Activated T-helper 2 cell treated with anti-CD3 and anti-CD28 coated beads, Interferon-gamma antibody, Interleukin-2, Interleukin-4, amounts not matched to agents 10 μg/mL and 5 μg/mL and 100 μg/mL, durations not matched to agents 14 hours and 24 hours and 36 hours (primary cell): ENCODE data around the gene HTR6. TPM values are rescaled to one million over a fixed set of nuclear protein-coding genes. Genes with fewer than 3 reads are reported as not detected.

Experiments used
- DNase-seq: peaks from one replicate; pipeline ENCODE4 v3.0.0; 2021; ENCODE audit warnings: low spot score
- H3K27ac Mint-ChIP-seq: one replicate; pipeline ENCODE4 v1.8.0; 2021; ENCODE audit warnings: mixed read lengths
- H3K27me3 Mint-ChIP-seq: one replicate; pipeline ENCODE4 v1.8.0; 2021; ENCODE audit warnings: low read depth, mixed read lengths
- H3K36me3 Mint-ChIP-seq: one replicate; pipeline ENCODE4 v1.8.0; 2021; ENCODE audit warnings: low read depth, mixed read lengths
- H3K4me1 Mint-ChIP-seq: one replicate; pipeline ENCODE4 v1.8.0; 2021; ENCODE audit warnings: low read depth, mixed read lengths
- H3K4me3 Mint-ChIP-seq: one replicate; pipeline ENCODE4 v1.8.0; 2021; ENCODE audit warnings: low read depth, mild to moderate bottlenecking, moderate library complexity, mixed read lengths
- H3K9me3 Mint-ChIP-seq: one replicate; pipeline ENCODE4 v1.8.0; 2021; ENCODE audit warnings: mixed read lengths
- intact Hi-C: fragments of 100-400 bp; cut with micrococcal nuclease; formaldehyde crosslinking; loops from one replicate; pipeline ENCODE4 v1.15.1; 2023
- total RNA-seq: library from RNA; stranded (reverse); gene quantifications from 2 replicates; pipeline ENCODE4 v1.2.3, GENCODE V29; 2022

HTR6 gene
- total RNA-seq, 1 donor from 2014 or later, result not detected

DNA sequence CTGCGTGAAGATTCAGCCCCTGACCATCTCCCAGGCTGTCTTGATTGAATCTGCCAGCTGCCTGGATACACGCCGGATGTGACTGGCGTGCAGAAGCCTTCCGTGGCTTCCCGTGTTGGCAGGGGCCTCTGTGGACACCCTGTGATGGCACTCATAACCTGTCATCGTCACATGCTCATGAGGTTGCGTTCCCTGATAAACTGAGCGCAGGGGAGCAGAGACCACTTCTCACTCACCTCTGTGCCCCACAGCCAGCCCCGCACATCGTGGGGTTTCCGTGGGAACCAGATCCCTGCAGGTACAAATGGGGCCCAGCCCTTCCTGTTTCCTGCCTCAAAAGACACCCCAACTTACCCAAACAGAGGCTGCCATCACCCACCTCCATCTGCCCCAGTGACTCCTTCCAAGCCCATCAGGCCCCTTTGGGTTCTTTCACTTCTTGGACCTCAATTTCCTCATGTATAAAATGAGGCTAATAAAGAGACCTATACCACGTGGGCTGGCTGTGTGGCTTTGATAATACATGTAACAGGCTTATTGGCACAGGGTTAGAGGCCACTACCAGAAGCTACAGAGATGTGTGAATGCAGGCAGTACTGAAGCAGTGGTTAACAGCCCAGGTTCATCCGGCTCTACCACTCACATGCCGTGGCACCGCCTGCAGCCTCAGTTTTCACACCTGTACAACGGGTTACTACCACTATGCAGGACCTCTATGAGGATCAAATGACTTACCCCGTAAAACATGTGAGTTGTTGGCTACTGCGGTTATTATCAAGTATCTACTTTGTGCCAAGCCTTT, 23.6 kb downstream of the HTR6 start:
- intact Hi-C loops, result no loop called here
- Mint-ChIP-seq H3K36me3 (peaks cover 22% of the 10 kb centered on the region), H3K27me3 (no peaks in the 10 kb centered on the region), H3K4me3 (no peak overlapping the region), H3K9me3 (peaks cover 4% of the 10 kb centered on the region), H3K4me1 (no peaks in the 10 kb centered on the region), H3K27ac (no peak overlapping the region)
- DNase-seq, result no peak

DNA sequence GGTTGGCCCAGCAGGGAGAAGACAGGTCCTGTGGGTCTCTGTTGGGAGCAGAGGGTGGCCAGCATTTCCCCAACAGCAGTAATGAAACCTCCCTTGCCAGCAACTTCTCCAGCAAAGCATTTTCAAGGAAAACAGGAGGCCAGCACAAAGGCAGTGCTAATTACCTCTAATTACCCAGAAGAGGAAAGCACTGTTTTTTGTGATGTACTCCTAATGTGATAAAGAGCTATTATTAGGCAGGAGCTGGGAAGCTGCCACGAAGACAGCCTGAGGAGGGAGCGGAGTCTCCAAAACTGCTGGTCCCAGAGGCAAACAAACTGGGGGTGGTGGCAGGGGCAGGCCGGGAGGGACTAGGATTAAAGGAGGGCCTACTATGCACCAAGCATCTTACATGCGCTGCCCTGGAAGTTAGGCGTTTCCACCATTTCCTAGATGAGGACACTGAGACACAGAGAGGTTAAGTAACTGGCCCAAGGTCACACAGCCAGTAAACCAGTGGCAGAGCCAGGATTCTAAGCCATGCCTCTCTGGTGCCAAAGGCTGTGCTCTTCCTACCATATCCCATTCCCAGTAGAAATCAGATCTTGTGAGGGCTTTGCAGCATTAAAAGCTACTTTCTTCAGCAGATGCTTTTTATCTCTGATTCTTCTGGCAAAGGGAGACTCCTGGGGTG, 24.5 kb downstream of the HTR6 start:
- H3K36me3 Mint-ChIP-seq, result peaks cover 22% of the 10 kb centered on the region
- no peak overlapping the region for H3K27ac Mint-ChIP-seq

DNA sequence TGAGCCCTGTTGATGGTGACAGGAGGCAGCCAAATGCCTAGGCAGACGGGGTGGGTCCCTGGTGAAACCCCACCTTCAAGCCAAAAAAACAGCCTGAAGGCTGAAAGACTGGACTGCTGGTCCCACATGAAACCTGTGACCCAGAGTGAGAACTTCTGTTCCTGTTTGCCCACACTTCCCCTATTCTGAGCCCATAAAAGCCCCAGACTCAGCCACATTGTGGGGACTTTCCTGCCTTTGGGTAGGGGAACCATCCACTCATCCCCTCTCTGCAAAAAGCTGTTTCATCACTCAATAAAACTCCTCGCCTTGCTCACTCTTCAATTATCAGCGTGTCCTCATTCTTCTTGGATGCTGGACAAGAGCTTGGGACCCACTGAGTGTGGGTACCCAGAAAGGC, 25.2 kb downstream of the HTR6 start:
- Mint-ChIP-seq H3K4me1 (no peaks in the 10 kb centered on the region), H3K9me3 (peaks cover 4% of the 10 kb centered on the region), H3K27ac (no peak overlapping the region), H3K36me3 (peaks cover 22% of the 10 kb centered on the region), H3K27me3 (no peaks in the 10 kb centered on the region), H3K4me3 (no peak overlapping the region)
- no peak for DNase-seq
- intact Hi-C loops, result no loop called here

More for the DNA sequence above, 24.5 kb downstream of the HTR6 start:
- H3K27me3 Mint-ChIP-seq, result no peaks in the 10 kb centered on the region
- H3K9me3 Mint-ChIP-seq, result peaks cover 4% of the 10 kb centered on the region
- H3K4me3 Mint-ChIP-seq, result no peak overlapping the region
- intact Hi-C loops, result no loop called here
- H3K4me1 Mint-ChIP-seq, result no peaks in the 10 kb centered on the region
- DNase-seq, result no peak

DNA sequence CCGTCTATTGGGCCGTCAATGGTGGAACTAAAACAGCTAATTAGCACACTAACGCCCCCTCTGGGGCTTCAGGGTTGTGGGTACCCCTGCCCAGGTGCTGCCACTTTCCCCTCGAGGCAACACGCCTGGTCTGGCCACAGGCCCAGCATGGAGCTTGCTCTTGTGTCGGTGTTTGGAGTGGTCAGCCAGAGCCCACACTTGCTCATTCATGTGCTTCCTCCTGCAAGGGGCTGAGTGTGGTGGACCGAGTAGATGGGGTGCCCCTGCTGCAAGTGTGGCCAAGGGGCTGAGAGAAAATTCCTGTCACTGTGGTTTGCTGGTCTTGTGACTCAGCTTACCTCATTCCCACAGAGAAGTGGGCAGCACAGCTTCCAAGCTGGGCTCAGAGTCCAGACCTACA, 25.7 kb downstream of the HTR6 start:
- no peak for DNase-seq
- intact Hi-C loops, result no loop called here
- H3K36me3 Mint-ChIP-seq, result peaks cover 22% of the 10 kb centered on the region
- no peak overlapping the region for H3K4me3 Mint-ChIP-seq
- no peak overlapping the region for H3K27ac Mint-ChIP-seq
- H3K9me3 Mint-ChIP-seq, result peaks cover 4% of the 10 kb centered on the region
- no peaks in the 10 kb centered on the region for H3K4me1 Mint-ChIP-seq
- no peaks in the 10 kb centered on the region for H3K27me3 Mint-ChIP-seq

DNA sequence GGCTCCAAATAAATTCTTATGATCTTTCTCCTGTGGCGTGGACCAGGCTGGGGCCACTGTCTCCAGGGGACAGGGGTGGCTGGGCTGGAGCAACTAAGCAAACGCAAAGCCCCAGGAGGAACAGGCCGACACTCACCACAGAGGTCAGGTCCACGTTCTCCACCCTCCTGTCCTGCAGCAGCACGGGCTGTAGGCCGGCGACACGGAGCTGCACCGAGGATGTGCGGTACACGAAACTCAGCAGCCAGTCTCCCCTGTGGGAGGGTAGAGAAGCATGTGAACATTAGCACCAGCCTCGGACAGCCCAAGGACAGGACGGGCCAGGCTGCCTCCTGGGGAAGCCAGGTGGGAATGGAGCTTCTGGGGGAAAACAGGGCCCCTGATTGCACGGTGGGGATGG, 29.6 kb downstream of the HTR6 start:
- Mint-ChIP-seq H3K4me3 (no peak overlapping the region), H3K36me3 (peaks cover 26% of the 10 kb centered on the region), H3K27me3 (no peaks in the 10 kb centered on the region), H3K4me1 (no peaks in the 10 kb centered on the region), H3K27ac (no peak overlapping the region), H3K9me3 (peaks cover 4% of the 10 kb centered on the region)
- DNase-seq, result no peak
- intact Hi-C loops, result no loop called here

DNA sequence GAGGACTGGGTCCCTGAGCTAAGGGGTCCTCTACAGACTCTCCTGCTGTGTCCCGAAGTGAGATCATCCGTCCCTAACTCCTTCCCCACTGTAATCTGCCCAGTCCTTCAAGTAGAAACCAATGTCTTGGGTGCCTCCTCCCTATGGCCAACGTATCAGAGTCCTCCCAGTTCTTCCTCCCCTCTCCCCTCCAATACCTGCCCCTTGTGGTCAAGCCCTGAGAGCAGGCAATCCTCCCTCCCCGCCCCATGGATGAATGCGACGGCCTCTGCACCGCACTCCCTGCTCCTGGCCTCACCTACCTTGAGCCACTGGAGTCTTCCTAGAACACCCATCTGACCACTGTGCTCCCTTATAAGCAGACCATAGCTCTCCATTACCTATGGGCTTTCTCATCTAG, 31.1 kb downstream of the HTR6 start:
- H3K9me3 Mint-ChIP-seq, result no peaks in the 10 kb centered on the region

DNA sequence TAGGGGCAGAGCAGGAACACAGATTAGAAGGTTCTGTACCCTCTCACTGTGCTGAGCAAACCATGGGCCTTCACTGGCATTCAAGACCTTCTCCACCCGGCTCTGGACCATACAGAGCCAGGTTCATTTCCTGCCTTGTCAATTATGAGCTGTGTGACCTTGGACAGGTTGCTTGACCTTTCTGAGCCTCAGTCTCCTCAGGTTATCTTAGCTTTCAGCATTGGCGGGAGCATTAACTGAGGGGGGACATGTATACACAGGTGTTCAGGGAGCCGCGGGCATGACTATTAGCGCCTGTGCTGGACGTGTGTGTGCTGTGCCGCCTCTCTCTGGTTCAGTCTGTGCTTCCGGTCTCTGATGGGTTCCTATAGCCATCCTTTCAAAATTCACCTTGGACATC, 32.1 kb downstream of the HTR6 start:
- Mint-ChIP-seq H3K4me1 (no peaks in the 10 kb centered on the region), H3K36me3 (peaks cover 11% of the 10 kb centered on the region), H3K4me3 (no peak overlapping the region), H3K9me3 (no peaks in the 10 kb centered on the region), H3K27me3 (no peaks in the 10 kb centered on the region), H3K27ac (no peak overlapping the region)
- DNase-seq, result no peak
- intact Hi-C loops, result no loop called here

More for the DNA sequence above, 31.1 kb downstream of the HTR6 start:
- no peak for DNase-seq
- H3K27me3 Mint-ChIP-seq, result no peaks in the 10 kb centered on the region
- H3K4me1 Mint-ChIP-seq, result no peaks in the 10 kb centered on the region
- H3K4me3 Mint-ChIP-seq, result no peak overlapping the region
- H3K27ac Mint-ChIP-seq, result no peak overlapping the region
- intact Hi-C loops, result no loop called here
- peaks cover 19% of the 10 kb centered on the region for H3K36me3 Mint-ChIP-seq

DNA sequence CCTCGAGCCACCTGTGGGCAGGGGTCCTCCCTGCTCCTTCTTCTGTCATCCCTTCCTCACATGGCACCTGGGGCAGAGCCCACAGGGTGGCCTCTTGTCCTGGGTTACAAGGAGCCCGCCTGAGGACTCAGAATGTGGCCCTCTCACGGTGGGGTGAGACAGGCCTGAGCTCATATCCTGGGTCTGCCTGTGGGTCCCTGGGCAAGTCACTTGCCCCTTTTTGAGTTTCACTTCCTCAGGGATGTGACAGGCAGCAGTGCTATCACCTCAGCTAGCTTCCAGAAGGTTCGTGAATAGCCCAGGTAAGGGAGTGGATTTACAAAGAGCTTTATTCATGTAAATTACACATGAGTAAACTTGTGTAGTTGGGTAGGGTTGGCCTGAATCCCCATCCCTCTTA, 33.5 kb downstream of the HTR6 start:
- no peak for DNase-seq

DNA sequence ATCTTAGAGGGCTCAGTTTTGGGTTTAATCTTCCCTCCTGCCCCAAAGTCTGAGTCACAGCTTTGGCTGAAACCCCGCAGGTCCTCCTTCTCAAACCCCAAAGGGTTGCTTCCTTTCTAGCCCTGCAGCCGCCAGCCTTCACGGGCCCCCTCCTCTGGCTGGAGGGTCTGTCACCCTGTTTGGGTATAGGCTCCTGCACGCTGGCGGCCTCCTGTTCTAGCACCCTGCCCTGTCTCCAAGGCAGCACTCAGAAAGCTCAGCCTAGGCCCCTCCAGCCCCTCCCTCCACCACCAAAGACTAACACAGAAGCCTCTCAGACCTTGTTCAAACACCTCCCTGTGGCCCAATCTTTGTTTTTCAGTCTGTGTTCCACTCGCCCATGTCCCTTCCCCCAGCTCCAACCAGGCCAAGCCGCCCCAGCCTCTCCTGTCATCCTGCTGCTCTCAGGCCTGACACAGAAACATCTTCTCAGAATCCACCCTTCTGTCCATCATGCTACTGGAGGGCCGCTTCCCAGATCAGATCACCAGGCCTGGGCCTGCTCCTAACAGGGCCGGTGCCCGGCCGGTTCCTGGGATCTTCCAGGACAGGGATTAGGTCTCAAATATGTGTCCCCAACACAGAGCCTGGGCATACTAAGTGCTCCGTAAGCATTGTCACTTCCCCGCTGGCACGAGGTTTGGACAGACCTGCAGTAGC, 35.6 kb downstream of the HTR6 start:
- H3K27me3 Mint-ChIP-seq, result no peaks in the 10 kb centered on the region
- H3K4me1 Mint-ChIP-seq, result no peaks in the 10 kb centered on the region
- no peaks in the 10 kb centered on the region for H3K9me3 Mint-ChIP-seq
- H3K27ac Mint-ChIP-seq, result no peak overlapping the region
- intact Hi-C loops, result no loop called here
- no peak for DNase-seq
- peaks cover 7% of the 10 kb centered on the region for H3K36me3 Mint-ChIP-seq
- H3K4me3 Mint-ChIP-seq, result no peak overlapping the region

More for the DNA sequence above, 33.5 kb downstream of the HTR6 start:
- H3K9me3 Mint-ChIP-seq, result no peaks in the 10 kb centered on the region
- H3K4me3 Mint-ChIP-seq, result no peak overlapping the region
- H3K4me1 Mint-ChIP-seq, result no peaks in the 10 kb centered on the region
- intact Hi-C loops, result no loop called here
- H3K36me3 Mint-ChIP-seq, result peaks cover 7% of the 10 kb centered on the region
- no peak overlapping the region for H3K27ac Mint-ChIP-seq
- no peaks in the 10 kb centered on the region for H3K27me3 Mint-ChIP-seq

DNA sequence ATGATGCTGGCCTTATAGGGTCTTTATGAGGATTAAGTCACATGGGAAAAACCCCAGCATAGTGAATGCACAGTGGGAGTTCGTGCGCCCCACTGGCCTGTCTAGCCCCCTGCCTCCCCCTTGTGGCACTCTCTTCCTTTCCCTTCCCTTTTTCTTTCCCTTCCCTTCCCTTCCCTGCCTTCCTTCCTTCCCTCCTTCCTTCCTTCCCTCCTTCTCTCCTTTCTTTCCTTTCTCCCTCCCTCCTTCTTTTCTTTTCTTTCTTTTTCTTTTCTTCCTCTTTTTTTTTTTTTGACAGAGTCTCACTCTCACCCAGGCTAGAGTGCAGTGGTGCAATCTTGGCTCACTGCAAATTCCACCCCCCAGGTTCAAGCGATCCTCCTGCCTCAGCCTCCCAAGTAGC, 38.6 kb downstream of the HTR6 start:
- Mint-ChIP-seq H3K4me3 (no peak overlapping the region), H3K4me1 (no peaks in the 10 kb centered on the region), H3K27me3 (no peaks in the 10 kb centered on the region), H3K9me3 (no peaks in the 10 kb centered on the region), H3K27ac (no peak overlapping the region), H3K36me3 (peaks cover 3% of the 10 kb centered on the region)
- intact Hi-C loops, result no loop called here
- no peak for DNase-seq

DNA sequence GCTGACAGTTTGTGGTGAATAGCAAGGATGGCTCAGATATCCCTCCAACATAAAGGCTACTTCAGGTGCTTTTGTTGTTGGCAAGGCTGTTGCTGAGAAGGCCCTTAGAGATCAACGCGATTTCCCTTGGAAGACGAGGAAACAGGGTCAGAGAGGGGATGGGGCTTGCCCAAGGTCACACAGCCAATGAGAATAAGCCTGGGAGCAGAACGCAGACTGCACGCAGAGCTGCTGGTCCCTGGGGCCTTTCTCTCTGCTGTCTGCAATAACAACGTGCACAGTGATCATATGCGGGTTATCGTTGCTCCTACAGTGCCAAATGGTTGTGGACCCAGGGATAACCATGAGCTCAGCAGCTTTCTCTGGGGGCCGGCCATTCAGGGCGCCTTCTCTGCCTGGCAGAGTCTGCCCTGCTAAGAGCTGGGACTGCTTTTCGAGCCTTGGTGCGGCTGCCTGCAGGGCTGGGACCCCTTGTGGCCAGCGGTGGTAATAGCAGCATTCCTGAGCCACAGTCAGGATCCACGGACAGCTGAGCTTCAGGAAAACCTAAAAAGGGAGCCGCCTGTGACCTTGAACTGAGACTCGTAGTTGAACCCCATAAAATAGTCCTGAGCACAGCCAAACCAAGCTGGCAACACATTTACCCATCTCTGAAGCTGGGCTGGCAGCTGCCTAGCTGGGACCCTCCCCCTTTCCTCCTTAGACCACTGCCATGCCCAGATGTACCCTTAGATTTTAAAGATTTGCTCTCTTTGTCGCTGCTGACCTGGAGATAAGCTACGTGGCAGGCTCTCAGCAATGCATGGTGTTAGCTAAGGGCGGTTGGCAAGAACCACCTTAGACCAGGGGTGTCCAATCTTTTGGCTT, 39.8 kb downstream of the HTR6 start:
- H3K27ac Mint-ChIP-seq, result no peak overlapping the region
- no peaks in the 10 kb centered on the region for H3K27me3 Mint-ChIP-seq
- H3K9me3 Mint-ChIP-seq, result no peaks in the 10 kb centered on the region
- peak; percentile 25 for DNase-seq
- H3K4me1 Mint-ChIP-seq, result no peaks in the 10 kb centered on the region
- H3K36me3 Mint-ChIP-seq, result no peaks in the 10 kb centered on the region
- H3K4me3 Mint-ChIP-seq, result no peak overlapping the region
- intact Hi-C loops, result loop anchor here (1.0 kb wide), 1 partner anchor 44 kb away; no protein-coding TSS in a partner anchor

DNA sequence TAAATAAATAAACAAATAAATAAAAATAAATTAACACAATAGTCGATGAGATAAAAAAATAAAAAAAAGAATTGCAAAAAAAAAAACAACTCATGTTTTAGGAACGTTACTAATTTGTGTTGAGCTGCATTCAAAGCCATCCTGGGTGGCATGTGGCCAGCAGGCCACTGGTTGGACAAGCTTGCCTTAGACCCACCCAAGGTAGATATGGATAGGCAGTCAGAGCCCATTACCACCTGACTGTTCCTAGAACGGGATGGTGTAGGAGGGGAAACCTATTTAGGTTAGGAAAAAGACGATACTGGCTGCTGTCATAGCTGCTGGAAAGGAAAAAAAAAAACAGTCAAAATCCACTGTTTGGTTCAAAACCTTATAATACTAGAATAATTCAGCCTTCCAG, 40.8 kb downstream of the HTR6 start:
- intact Hi-C loops, result no loop called here
- H3K36me3 Mint-ChIP-seq, result peaks cover 3% of the 10 kb centered on the region
- no peak overlapping the region for H3K27ac Mint-ChIP-seq
- no peak for DNase-seq
- peaks cover 3% of the 10 kb centered on the region for H3K4me1 Mint-ChIP-seq
- no peaks in the 10 kb centered on the region for H3K27me3 Mint-ChIP-seq
- no peaks in the 10 kb centered on the region for H3K9me3 Mint-ChIP-seq
- no peak overlapping the region for H3K4me3 Mint-ChIP-seq
